ENCODE data around the gene SLC38A7.
"Not testable (repeated sequence)": the region's sequence is repeated elsewhere in the genome, so short reads cannot be mapped to it uniquely, and the experiment has no call there.

Gene SLC38A7

GRCh38 chr16:58709333-58709732 lies 24.8 kb upstream of the SLC38A7 start:
- TF ChIP-seq CTCF (IDR thresholded peaks at IDR 0.05; ENCODE audit: low read depth, low read length), result no peak
- DNase-seq (ENCODE audit: low read depth in 2 of 2), result no peak
- H3K4me3 ChIP-seq (replicated peaks in 1 of 2; ENCODE audit: low read depth in 2 of 2, low read length in 2 of 2), result no peak overlapping the region

GRCh38 chr16:58699151-58699550 lies 14.6 kb upstream of the SLC38A7 start:
- no peak for DNase-seq (ENCODE audit: low read depth in 2 of 2)
- TF ChIP-seq CTCF (IDR thresholded peaks at IDR 0.05; ENCODE audit: low read depth, low read length), result no peak
- no peak overlapping the region for H3K4me3 ChIP-seq (replicated peaks in 1 of 2; ENCODE audit: low read depth in 2 of 2, low read length in 2 of 2)

DNA sequence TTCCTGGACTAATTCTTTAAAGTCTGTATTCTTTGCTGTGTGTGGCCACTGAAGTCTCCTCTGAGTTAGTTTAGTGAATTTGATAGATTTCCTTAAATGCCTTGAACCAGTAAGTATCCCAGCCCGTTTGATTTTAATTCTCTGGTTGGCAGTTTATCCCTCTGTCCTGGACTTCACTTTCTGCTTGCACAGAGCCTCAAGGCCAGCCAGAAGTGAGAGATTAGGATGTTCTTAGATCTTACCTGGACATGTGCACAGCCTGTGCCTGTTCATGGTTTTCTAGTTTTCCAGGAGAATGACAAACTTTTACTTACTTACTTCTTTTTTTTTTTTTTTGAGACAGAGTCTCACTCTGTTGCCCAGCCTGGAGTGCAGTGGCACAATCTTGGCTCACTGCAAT lies 10.8 kb upstream of the SLC38A7 start:
- H3K4me3 ChIP-seq (replicated peaks in 1 of 2; ENCODE audit: low read depth in 2 of 2, low read length in 2 of 2), result no peak overlapping the region
- no peak for DNase-seq (ENCODE audit: low read depth in 2 of 2)
- TF ChIP-seq CTCF (IDR thresholded peaks at IDR 0.05; ENCODE audit: low read depth, low read length), result no peak

- DNase-seq (ENCODE audit: low read depth in 2 of 2), result peak in 1 of 2 donors; percentile 5
- no peak for TF ChIP-seq CTCF (IDR thresholded peaks at IDR 0.05; ENCODE audit: low read depth, low read length)
- H3K4me3 ChIP-seq (replicated peaks in 1 of 2; ENCODE audit: low read depth in 2 of 2, low read length in 2 of 2), result no peak overlapping the region
Measured at GRCh38 chr16:58692450-58692849, 7.9 kb upstream of the SLC38A7 start.

GRCh38 chr16:58686985-58687706 lies 2.6 kb upstream of the SLC38A7 start:
- H3K4me3 ChIP-seq (replicated peaks in 1 of 2; ENCODE audit: low read depth in 2 of 2, low read length in 2 of 2), result not testable (repeated sequence)
- DNase-seq (ENCODE audit: low read depth in 2 of 2), result peak in 1 of 2 donors; percentile 83

DNA sequence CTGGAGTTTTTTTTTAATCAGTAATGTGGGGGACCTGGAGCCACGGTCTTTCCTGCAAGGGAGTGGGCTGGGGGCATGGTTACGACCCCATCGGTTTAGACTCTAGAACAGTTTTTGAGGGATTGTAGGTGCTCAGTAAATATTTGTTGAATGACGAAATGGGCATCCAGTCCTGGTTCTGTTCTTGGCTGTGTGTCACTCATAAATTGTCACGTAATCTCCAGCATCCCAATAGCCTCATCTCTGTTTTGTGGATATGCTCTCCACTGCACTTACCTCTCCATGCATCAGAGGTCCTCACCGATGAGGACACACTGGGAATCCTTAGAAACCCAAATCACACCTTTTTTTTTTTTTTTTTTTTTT lies 497 bp upstream of the SLC38A7 start:
- no peak overlapping the region for H3K4me3 ChIP-seq (replicated peaks in 1 of 2; ENCODE audit: low read depth in 2 of 2, low read length in 2 of 2)
- no peak for TF ChIP-seq CTCF (IDR thresholded peaks at IDR 0.05; ENCODE audit: low read depth, low read length)
- DNase-seq (ENCODE audit: low read depth in 2 of 2), result no peak

DNA sequence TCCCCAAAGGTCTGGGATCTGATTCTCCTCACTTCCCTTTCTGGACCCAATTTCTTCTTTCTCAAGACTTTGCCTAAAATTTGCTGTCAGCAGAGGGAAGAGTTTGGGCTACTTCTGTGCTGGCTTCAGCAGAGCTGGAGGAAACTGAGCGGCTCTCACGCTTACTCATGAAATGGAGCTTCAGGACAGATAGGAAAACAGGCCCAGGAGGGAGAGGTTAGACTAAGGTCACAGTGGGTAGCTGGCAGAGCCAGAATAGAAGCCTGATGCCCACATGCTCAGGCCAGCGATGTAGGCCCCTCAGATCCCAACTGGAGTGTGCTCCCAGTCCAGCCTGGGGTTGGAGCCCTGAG lies 593 bp downstream of the SLC38A7 start:
- H3K4me3 ChIP-seq (replicated peaks in 1 of 2; ENCODE audit: low read depth in 2 of 2, low read length in 2 of 2), result peak overlapping the region; percentile 80 to 99
- no peak for TF ChIP-seq CTCF (IDR thresholded peaks at IDR 0.05; ENCODE audit: low read depth, low read length)
- DNase-seq (ENCODE audit: low read depth in 2 of 2), result peak; percentile 41

Measured in cardiac fibroblast (primary cell).